HG03159 (cell line): ENCODE results near the gene CMTR1.

Source experiments
- ATAC-seq: cut with Tn5 transposase; IDR thresholded peaks from one replicate; pipeline ENCODE4 v1.9.1; 2021; ENCODE audit warnings: mild to moderate bottlenecking, moderate library complexity; ENCODE audit not compliant: unreplicated experiment

Gene CMTR1

DNA sequence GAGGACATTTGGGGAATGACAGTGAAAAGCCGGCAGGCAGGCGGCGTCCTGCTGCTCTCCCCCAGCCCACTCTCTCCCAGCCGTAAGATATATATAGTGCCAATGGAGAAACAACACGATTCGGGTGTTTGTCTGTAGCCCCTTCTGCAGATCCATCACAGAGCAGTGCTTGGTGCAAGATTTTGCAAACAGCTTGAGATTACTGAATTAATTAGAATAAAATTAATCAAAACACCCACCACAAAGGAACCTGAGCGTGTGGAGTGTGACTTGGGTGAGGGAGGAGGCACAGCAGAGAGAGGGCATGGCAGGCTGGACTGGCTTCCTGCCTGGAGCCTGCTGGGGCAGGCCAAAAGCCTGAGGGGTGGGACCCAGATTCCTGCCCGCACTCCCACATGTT, 95.5 kb downstream of the CMTR1 start:
- ATAC-seq: no peak

DNA sequence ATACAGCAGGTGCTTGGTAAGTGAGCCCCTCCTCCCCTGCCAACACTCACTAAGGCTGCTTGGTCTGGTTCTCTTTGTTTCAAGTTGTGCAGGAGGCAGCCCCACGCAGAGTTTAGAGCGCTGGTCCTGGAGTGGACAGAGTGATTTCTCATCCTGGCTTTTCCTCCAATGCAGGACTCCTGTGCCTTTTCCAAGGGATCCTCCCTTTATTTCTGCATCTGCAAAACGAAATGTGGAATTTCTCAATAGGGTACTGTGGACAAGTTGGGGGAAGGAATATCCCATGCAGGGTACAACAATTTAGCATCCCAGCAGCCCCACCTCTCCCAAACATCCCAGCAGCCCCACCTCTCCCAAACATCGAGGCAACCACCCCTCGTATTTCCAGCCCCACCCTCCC, 97.3 kb downstream of the CMTR1 start:
- no peak for ATAC-seq

DNA sequence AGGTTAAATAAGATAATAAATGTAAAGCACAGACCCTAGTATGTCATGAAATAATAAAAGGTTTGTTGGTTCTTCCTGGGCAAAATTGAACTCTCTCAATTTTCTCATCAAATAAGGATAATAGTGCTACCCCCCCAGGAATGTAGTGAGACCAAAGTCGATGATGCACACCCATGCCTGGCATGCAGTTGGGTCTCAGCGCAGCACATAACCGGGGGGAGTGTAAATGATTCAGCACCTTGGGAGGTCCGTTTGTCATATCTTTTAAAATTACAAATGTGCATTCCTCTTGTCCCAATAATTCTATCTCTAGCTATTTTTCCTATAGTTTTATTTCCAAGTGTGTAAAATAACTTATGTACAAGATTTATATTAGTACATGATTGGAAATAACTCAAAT, 98.0 kb downstream of the CMTR1 start:
- ATAC-seq: no peak
